ENCODE data around the gene SYN1.
"Not testable (repeated sequence)": the region's sequence is repeated elsewhere in the genome, so short reads cannot be mapped to it uniquely, and the experiment has no call there.

SYN1 gene

DNA sequence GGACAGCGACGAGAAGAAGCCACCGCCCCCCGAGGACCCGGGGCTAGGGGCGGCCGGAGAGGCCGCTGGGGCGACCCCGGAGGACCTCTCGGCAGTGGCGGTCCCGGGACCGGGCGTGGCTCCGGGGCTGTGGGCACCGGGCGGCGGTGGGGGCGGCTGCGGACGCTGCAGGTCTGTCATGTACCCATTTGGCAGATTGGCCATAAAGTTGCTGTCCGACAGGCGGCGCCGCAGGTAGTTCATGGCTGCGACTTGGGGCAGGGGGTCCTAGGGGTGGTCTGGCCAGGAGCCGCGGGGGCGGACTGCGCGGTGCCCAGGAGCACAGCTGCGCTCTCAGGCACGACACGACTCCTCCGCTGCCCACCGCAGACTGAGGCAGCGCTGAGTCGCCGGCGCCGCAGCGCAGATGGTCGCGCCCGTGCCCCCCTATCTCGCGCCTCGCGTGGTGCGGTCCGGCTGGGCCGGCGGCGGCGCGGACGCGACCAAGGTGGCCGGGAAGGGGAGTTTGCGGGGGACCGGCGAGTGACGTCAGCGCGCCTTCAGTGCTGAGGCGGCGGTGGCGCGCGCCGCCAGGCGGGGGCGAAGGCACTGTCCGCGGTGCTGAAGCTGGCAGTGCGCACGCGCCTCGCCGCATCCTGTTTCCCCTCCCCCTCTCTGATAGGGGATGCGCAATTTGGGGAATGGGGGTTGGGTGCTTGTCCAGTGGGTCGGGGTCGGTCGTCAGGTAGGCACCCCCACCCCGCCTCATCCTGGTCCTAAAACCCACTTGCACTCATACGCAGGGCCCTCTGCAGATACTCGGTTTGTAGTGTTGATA is at the start of gene SYN1:
Gene SYN1 (minus strand): TSS at position 372 of the 817 bp plus-strand sequence. CDS start 129 bp downstream, at position 243.
- Mint-ChIP-seq H3K4me1 (peaks cover 17% of the 10 kb centered on the region), H3K4me3 (peak within 1 kb of the TSS; percentile 57), H3K27ac (no peak within 1 kb of the TSS), H3K27me3 (peaks cover 34% of the 10 kb centered on the region), H3K36me3 (peaks cover 3% of the 10 kb centered on the region), H3K9me3 (no peaks in the 10 kb centered on the region)
- CTCF ChIA-PET = no interaction called here
- DNase-seq = peak; percentile 86

DNA sequence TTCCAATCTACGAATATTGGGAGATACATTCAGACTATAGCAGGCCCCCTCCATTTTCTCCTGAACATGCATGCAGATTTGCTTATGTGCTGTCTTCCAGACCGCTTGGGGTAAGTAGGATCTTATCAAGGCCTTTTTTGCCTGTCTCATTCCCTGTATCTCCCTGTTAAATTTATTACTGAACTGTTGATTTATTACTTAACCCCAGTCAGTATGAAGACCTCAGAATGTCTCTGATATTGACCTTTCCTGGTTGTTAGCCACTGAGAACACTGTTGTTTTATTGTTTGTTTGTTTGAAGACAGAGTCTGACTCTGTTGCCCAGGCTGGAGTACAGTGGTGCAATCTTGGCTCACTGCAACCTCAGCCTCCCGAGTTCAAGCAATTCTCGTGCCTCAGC is 46.1 kb upstream of the SYN1 start:
- CTCF ChIA-PET, H3K4me1 Mint-ChIP-seq, H3K36me3 Mint-ChIP-seq, H3K27ac Mint-ChIP-seq, H3K4me3 Mint-ChIP-seq, H3K9me3 Mint-ChIP-seq, DNase-seq, H3K27me3 Mint-ChIP-seq: not testable (repeated sequence)

GRCh38 chrX:47664737-47665136 is 45.1 kb upstream of the SYN1 start:
- Mint-ChIP-seq H3K9me3 (no peaks in the 10 kb centered on the region), H3K4me3 (no peak overlapping the region), H3K27ac (no peak overlapping the region), H3K27me3 (no peaks in the 10 kb centered on the region), H3K36me3 (no peaks in the 10 kb centered on the region), H3K4me1 (peaks cover 11% of the 10 kb centered on the region)
- DNase-seq = no peak
- CTCF ChIA-PET = no interaction called here

DNA sequence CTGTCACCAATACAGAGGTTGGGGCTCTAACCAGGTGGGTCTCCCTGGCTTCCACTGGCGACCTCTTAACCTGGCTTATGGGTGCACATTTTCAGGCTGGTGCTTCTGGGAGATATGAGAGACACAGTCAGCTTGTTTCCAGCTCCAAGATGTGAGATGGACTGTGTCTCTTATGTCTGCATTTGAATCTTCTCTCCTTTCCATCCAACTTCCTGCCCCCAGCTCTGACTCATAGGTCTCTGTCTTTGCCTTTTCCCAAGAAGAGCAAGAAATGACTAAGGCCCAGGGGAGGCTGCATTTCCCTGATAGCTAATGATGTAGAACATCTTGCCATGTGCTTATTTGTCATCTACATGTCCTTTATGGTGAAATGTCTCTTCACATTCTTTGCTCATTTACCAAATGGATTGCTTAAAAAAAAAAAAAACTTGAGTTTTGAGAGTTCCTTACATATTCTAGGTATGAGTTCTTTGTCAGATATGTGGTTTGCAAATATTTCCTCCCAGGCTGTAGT is 42.5 kb upstream of the SYN1 start:
- Mint-ChIP-seq H3K4me1 (peaks cover 25% of the 10 kb centered on the region), H3K27me3 (peaks cover 6% of the 10 kb centered on the region), H3K36me3 (peaks cover 5% of the 10 kb centered on the region), H3K27ac (no peak overlapping the region), H3K4me3 (no peak overlapping the region), H3K9me3 (peaks cover 2% of the 10 kb centered on the region)
- DNase-seq = no peak
- CTCF ChIA-PET = interaction anchor here (0.7 to 1.1 kb wide), 2 partner anchors 10 to 74 kb away, joined by 3 to 4 read pairs; no protein-coding TSS in a partner anchor

DNA sequence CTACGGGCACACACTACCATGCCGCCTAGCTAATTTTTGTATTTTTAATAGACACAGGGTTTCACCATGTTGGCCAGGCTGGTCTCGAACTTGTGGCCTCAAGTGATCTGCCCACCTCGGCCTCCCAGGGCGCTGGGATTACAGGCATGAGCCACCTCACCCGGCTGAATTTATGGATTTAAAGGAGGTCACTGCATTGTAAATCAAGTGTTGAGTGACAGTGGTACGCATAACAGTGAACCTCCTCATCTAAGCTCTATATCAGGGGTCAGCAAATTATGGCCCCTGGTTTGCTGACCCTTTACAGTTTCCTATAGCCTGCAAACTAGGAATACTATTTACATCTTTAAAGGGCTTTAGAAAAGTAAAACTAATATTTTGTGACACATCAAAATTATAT is 41.9 kb upstream of the SYN1 start:
- DNase-seq = no peak
- H3K4me1 Mint-ChIP-seq = peaks cover 31% of the 10 kb centered on the region
- peaks cover 2% of the 10 kb centered on the region for H3K9me3 Mint-ChIP-seq
- no peak overlapping the region for H3K27ac Mint-ChIP-seq
- H3K4me3 Mint-ChIP-seq = no peak overlapping the region
- peaks cover 6% of the 10 kb centered on the region for H3K27me3 Mint-ChIP-seq
- peaks cover 11% of the 10 kb centered on the region for H3K36me3 Mint-ChIP-seq
- CTCF ChIA-PET = no interaction called here

GRCh38 chrX:47659421-47659726 is 39.7 kb upstream of the SYN1 start:
- H3K4me1 Mint-ChIP-seq = peaks cover 39% of the 10 kb centered on the region
- CTCF ChIA-PET = no interaction called here
- peak overlapping the region; percentile 85 for H3K4me3 Mint-ChIP-seq
- peaks cover 26% of the 10 kb centered on the region for H3K36me3 Mint-ChIP-seq
- no peak for DNase-seq
- peak overlapping the region; percentile 99 for H3K27ac Mint-ChIP-seq
- peaks cover 6% of the 10 kb centered on the region for H3K27me3 Mint-ChIP-seq
- peaks cover 2% of the 10 kb centered on the region for H3K9me3 Mint-ChIP-seq

GRCh38 chrX:47658684-47659420 is 39.2 kb upstream of the SYN1 start, which contains the start of gene UXT:
UXT (minus strand) TSS chrX:47659180; CDS start chrX:47658927, 253 bp downstream.
- DNase-seq = peak; percentile 95
- peaks cover 6% of the 10 kb centered on the region for H3K27me3 Mint-ChIP-seq
- peak within 1 kb of the TSS; percentile 99 for H3K27ac Mint-ChIP-seq
- peaks cover 27% of the 10 kb centered on the region for H3K36me3 Mint-ChIP-seq
- CTCF ChIA-PET = no interaction called here
- peak within 1 kb of the TSS; percentile 85 for H3K4me3 Mint-ChIP-seq
- peaks cover 39% of the 10 kb centered on the region for H3K4me1 Mint-ChIP-seq
- peaks cover 2% of the 10 kb centered on the region for H3K9me3 Mint-ChIP-seq

DNA sequence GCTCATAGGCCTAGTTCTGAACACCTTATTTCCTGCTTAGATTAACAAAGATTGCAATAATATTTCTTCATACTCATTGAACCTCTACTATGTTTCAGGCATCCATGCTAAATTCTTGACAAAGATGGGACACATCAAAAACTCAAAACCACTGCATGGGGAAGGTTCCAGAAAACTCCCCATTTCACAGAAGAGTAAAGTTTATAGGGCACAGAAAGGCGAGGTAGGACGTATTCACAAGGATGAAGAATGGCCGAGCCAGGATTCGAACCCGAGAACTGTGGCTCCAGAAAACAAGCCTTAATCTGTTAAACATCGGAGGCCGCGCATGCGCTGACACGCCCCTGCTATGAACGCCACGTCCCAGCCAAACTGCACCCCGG is 38.6 kb upstream of the SYN1 start:
- Mint-ChIP-seq H3K9me3 (peaks cover 2% of the 10 kb centered on the region), H3K4me3 (peak overlapping the region; percentile 85), H3K27ac (peak overlapping the region; percentile 99), H3K4me1 (peaks cover 43% of the 10 kb centered on the region), H3K36me3 (peaks cover 33% of the 10 kb centered on the region), H3K27me3 (peaks cover 6% of the 10 kb centered on the region)
- no peak for DNase-seq
- CTCF ChIA-PET = no interaction called here

DNA sequence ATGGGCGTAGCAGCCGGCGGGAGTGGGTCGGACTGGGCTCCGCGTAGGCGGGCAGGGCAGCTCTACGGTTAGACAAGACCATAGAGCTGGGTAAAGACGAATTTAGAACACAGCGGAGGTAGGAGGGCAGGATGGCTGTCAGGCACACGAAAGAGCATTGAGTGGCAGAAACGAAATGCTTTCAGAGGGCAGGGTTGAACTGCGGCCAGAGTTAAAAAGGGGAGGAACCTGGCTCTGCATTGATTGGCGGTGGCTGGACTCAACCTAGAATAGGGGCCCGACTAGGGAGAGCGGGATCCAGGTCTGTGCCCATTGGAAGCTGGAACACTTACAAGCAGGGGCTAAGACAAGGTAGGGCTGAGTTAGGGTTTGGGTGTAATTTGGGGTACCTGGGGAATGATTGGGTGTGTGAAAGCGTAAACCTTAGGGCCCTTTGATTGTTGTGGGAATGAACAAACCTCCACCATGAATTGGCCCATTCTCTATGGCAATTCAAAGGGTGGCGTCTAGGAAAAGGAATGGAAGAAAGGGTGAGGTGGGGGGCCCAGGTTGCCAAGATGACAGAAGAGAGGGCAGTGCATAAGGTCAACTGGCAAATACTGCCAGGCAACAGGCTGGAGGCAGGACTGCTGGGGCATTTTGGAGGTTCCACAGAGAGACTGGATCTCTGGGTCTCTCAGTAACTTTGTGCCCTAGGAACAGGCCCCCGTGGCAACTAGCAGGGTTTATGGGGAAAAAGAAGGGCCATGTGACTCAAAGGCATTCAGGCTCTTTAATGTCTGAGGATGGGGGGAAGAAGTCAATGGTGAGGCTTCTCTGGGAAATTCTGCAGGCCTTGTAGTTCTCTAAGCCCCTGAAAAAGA is 31.6 kb upstream of the SYN1 start:
- no peak for DNase-seq
- Mint-ChIP-seq H3K9me3 (no peaks in the 10 kb centered on the region), H3K36me3 (peaks cover 63% of the 10 kb centered on the region), H3K4me1 (peaks cover 62% of the 10 kb centered on the region), H3K4me3 (peak overlapping the region; percentile 81), H3K27ac (peak overlapping the region; percentile 89), H3K27me3 (no peaks in the 10 kb centered on the region)
- CTCF ChIA-PET = interaction anchor here (0.9 kb wide), 1 partner anchor 23 kb away, joined by 3 read pairs; no protein-coding TSS in a partner anchor

GRCh38 chrX:47650164-47651042 is 30.7 kb upstream of the SYN1 start, which contains the start of gene ELK1:
ELK1 (minus strand) TSS chrX:47650563; CDS start chrX:47641441, 9,122 bp downstream.
- H3K36me3 Mint-ChIP-seq = peaks cover 55% of the 10 kb centered on the region
- peak; percentile 94 for DNase-seq
- peak within 1 kb of the TSS; percentile 81 for H3K4me3 Mint-ChIP-seq
- H3K9me3 Mint-ChIP-seq = no peaks in the 10 kb centered on the region
- H3K27me3 Mint-ChIP-seq = no peaks in the 10 kb centered on the region
- H3K27ac Mint-ChIP-seq = peak within 1 kb of the TSS; percentile 93
- CTCF ChIA-PET = interaction anchor here (0.9 kb wide), 1 partner anchor 22 kb away, joined by 3 read pairs; no protein-coding TSS in a partner anchor
- peaks cover 62% of the 10 kb centered on the region for H3K4me1 Mint-ChIP-seq

- no peak for DNase-seq
- no peaks in the 10 kb centered on the region for H3K27me3 Mint-ChIP-seq
- peaks cover 67% of the 10 kb centered on the region for H3K4me1 Mint-ChIP-seq
- peak overlapping the region; percentile 93 for H3K27ac Mint-ChIP-seq
- H3K36me3 Mint-ChIP-seq = peaks cover 56% of the 10 kb centered on the region
- H3K9me3 Mint-ChIP-seq = no peaks in the 10 kb centered on the region
- peak overlapping the region; percentile 81 for H3K4me3 Mint-ChIP-seq
- CTCF ChIA-PET = no interaction called here
These were observed 30.1 kb upstream of the SYN1 start for GRCh38 chrX:47649781-47650163.

DNA sequence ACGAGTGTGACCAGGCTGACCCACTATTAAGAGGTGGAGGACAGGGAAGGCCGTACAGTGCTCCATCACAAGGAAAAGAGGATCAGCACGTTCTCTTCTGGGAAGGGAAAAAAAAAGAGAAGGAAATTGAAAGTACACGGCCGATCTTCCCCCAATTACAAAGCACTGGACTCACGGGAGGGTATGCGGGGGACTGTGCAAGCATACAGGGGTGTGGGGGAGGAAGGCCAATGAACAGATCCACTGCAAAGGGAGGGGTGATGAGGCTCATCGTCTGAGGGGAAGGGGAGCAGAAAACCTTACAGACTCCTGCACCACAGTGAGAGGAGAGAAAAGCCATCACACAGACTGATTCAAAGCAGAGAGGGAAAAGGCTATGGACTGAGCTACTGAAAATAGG is 29.6 kb upstream of the SYN1 start:
- Mint-ChIP-seq H3K9me3 (no peaks in the 10 kb centered on the region), H3K4me3 (peak overlapping the region; percentile 81), H3K27ac (peak overlapping the region; percentile 93), H3K36me3 (peaks cover 57% of the 10 kb centered on the region), H3K27me3 (no peaks in the 10 kb centered on the region), H3K4me1 (peaks cover 72% of the 10 kb centered on the region)
- DNase-seq = no peak
- CTCF ChIA-PET = no interaction called here

- peak overlapping the region; percentile 93 for H3K27ac Mint-ChIP-seq
These were observed 28.7 kb upstream of the SYN1 start for GRCh38 chrX:47648376-47648775.

More at GRCh38 chrX:47648376-47648775, 28.7 kb upstream of the SYN1 start:
- CTCF ChIA-PET = no interaction called here
- Mint-ChIP-seq H3K27me3 (no peaks in the 10 kb centered on the region), H3K4me3 (peak overlapping the region; percentile 81), H3K9me3 (no peaks in the 10 kb centered on the region), H3K4me1 (peaks cover 77% of the 10 kb centered on the region), H3K36me3 (peaks cover 59% of the 10 kb centered on the region)
- DNase-seq = peak; percentile 43
